Astrocyte (in vitro differentiated cells and primary cell): Measurements from ENCODE around the gene MAP7. TPM values are rescaled to one million over a fixed set of nuclear protein-coding genes. Genes with fewer than 3 reads are reported as not detected.

Experiments
- DNase-seq: peaks from one replicate; pipeline ENCODE4 v3.0.0-alpha.2; 2010; ENCODE audit warnings: low read depth
- FAIRE-seq: peaks from 2 replicates; lab custom pipeline; 2011; peaks lifted over from hg19 to GRCh38; lab: Jason Lieb, UNC
- H2AFZ ChIP-seq: 2 replicates; pipeline ENCODE4 v1.6.0; 2012; ENCODE audit warnings: low read depth, low read length, inconsistent platforms
- H3K27ac ChIP-seq: 2 replicates; pipeline ENCODE4 v1.5.1; 2011; ENCODE audit warnings: low read depth, low read length, inconsistent platforms
- H3K27me3 ChIP-seq: 2 replicates; pipeline ENCODE4 v1.6.0; 2011; ENCODE audit warnings: low read length, inconsistent platforms; ENCODE audit not compliant: insufficient read depth
- H3K36me3 ChIP-seq: 2 replicates; pipeline ENCODE4 v1.5.1; 2011; ENCODE audit warnings: low read length, inconsistent platforms; ENCODE audit not compliant: insufficient read depth
- H3K4me1 ChIP-seq: 2 replicates; pipeline ENCODE4 v1.5.1; 2011; ENCODE audit warnings: low read length, inconsistent platforms; ENCODE audit not compliant: insufficient read depth
- H3K4me2 ChIP-seq: 2 replicates; pipeline ENCODE4 v1.6.0; 2012; ENCODE audit warnings: low read length, inconsistent platforms
- H3K4me3 ChIP-seq: 2 replicates; pipeline ENCODE4 v1.5.1; 2011; ENCODE audit warnings: low read depth, mild to moderate bottlenecking, low read length, inconsistent platforms; ENCODE audit not compliant: insufficient read depth
- H3K79me2 ChIP-seq: 2 replicates; pipeline ENCODE4 v1.6.0; 2012; ENCODE audit warnings: mild to moderate bottlenecking, low read length, inconsistent platforms; ENCODE audit not compliant: insufficient read depth
- H3K9ac ChIP-seq: 2 replicates; pipeline ENCODE4 v1.6.0; 2012; ENCODE audit warnings: mild to moderate bottlenecking, low read length, inconsistent platforms
- H3K9me3 ChIP-seq: 2 replicates; pipeline ENCODE4 v1.5.1; 2012; ENCODE audit warnings: low read depth, mild to moderate bottlenecking, low read length, inconsistent platforms; ENCODE audit not compliant: insufficient read depth
- H4K20me1 ChIP-seq: 2 replicates; pipeline ENCODE4 v1.6.0; 2012; ENCODE audit warnings: low read length, inconsistent platforms; ENCODE audit not compliant: insufficient read depth
- H3K27ac Mint-ChIP-seq: one replicate; pipeline ENCODE4 v1.8.0; 2021; ENCODE audit warnings: mild to moderate bottlenecking, mixed read lengths; ENCODE audit not compliant: unreplicated experiment
- H3K27me3 Mint-ChIP-seq: one replicate; pipeline ENCODE4 v1.8.0; 2021; ENCODE audit warnings: low read depth, mixed read lengths; ENCODE audit not compliant: unreplicated experiment
- H3K36me3 Mint-ChIP-seq: one replicate; pipeline ENCODE4 v1.8.0; 2021; ENCODE audit warnings: low read depth, mixed read lengths; ENCODE audit not compliant: unreplicated experiment
- H3K4me1 Mint-ChIP-seq: one replicate; pipeline ENCODE4 v1.8.0; 2021; ENCODE audit warnings: low read depth, mixed read lengths; ENCODE audit not compliant: unreplicated experiment
- H3K4me3 Mint-ChIP-seq: one replicate; pipeline ENCODE4 v1.8.0; 2021; ENCODE audit warnings: mild to moderate bottlenecking, moderate library complexity, mixed read lengths; ENCODE audit not compliant: unreplicated experiment
- H3K9me3 Mint-ChIP-seq: one replicate; pipeline ENCODE4 v1.8.0; 2021; ENCODE audit warnings: mild to moderate bottlenecking, mixed read lengths; ENCODE audit not compliant: unreplicated experiment
- CTCF ChIP-seq: IDR thresholded peaks from 2 replicates; pipeline ENCODE4 v1.5.1; 2011; ENCODE audit warnings: low read depth, mild to moderate bottlenecking, inconsistent platforms, low read length, moderate library complexity; ENCODE audit not compliant: insufficient read depth
- EZH2 ChIP-seq: IDR thresholded peaks from 2 replicates; pipeline ENCODE4 v1.6.1; 2012; ENCODE audit warnings: mild to moderate bottlenecking, low read length, inconsistent platforms; ENCODE audit not compliant: insufficient read depth
- total RNA-seq: library from RNA; stranded (reverse); gene quantifications from 2 replicates; pipeline ENCODE4 v1.2.1, GENCODE V29; 2021

The MAP7 gene
- total RNA-seq, 1 donor from 2014 or later: 3.3 TPM

- Histone ChIP-seq H3K9ac (peak overlapping the region; percentile 60), H3K36me3 (no peaks in the 10 kb centered on the region), H3K9me3 (no peaks in the 10 kb centered on the region), H3K27ac (peak overlapping the region; percentile 86), H3K4me2 (peak overlapping the region; percentile 77), H3K4me3 (peak overlapping the region; percentile 37), H2AFZ (peak overlapping the region; percentile 69), H3K27me3 (no peaks in the 10 kb centered on the region), H3K4me1 (peaks cover 23% of the 10 kb centered on the region), H4K20me1 (no peaks in the 10 kb centered on the region), H3K79me2 (no peaks in the 10 kb centered on the region)
- no peak overlapping the region for H3K4me3 Mint-ChIP-seq
- peak; percentile 91 for FAIRE-seq
- peak overlapping the region; percentile 83 for H3K27ac Mint-ChIP-seq
- peaks cover 18% of the 10 kb centered on the region for H3K4me1 Mint-ChIP-seq
- no peaks in the 10 kb centered on the region for H3K27me3 Mint-ChIP-seq
- DNase-seq: peak; percentile 100
- H3K9me3 Mint-ChIP-seq: peaks cover 4% of the 10 kb centered on the region
- no peak for TF ChIP-seq EZH2
- no peak for TF ChIP-seq CTCF
- H3K36me3 Mint-ChIP-seq: peaks cover 7% of the 10 kb centered on the region
These were observed 43.7 kb upstream of the MAP7 start for GRCh38 chr6:136593748-136594490.

- Histone ChIP-seq H3K27me3 (no peaks in the 10 kb centered on the region), H3K9ac (peak overlapping the region; percentile 49), H3K27ac (peak overlapping the region; percentile 86), H3K4me3 (no peak overlapping the region), H3K79me2 (no peaks in the 10 kb centered on the region), H3K4me2 (peak overlapping the region; percentile 77), H3K9me3 (no peaks in the 10 kb centered on the region), H4K20me1 (no peaks in the 10 kb centered on the region), H3K4me1 (peaks cover 23% of the 10 kb centered on the region), H3K36me3 (no peaks in the 10 kb centered on the region), H2AFZ (no peak overlapping the region)
- Mint-ChIP-seq H3K4me3 (no peak overlapping the region), H3K9me3 (peaks cover 4% of the 10 kb centered on the region), H3K27me3 (no peaks in the 10 kb centered on the region), H3K4me1 (peaks cover 18% of the 10 kb centered on the region), H3K36me3 (peaks cover 7% of the 10 kb centered on the region), H3K27ac (peak overlapping the region; percentile 83)
- DNase-seq: peak; percentile 62
- TF ChIP-seq CTCF (no peak), EZH2 (no peak)
- FAIRE-seq: no peak
These were observed 42.9 kb upstream of the MAP7 start for GRCh38 chr6:136592930-136593673.
